GM18951 (cell line): ENCODE results near the gene LEMD1.

Experiments used
- POLR2A ChIP-seq: IDR thresholded peaks from 4 replicates; pipeline ENCODE4 v1.6.1; 2011; ENCODE audit warnings: mild to moderate bottlenecking; ENCODE audit not compliant: insufficient read length, insufficient read depth; ENCODE audit errors: extremely low read depth
- in situ Hi-C: fragments of 300-500 bp; cut with MboI; formaldehyde crosslinking; loops from one replicate; pipeline ENCODE4 v1.12.0; 2022; ENCODE audit warnings: low sequenced_read_pairs, mixed read lengths, inconsistent platforms; ENCODE audit not compliant: unreplicated experiment

The LEMD1 gene

DNA sequence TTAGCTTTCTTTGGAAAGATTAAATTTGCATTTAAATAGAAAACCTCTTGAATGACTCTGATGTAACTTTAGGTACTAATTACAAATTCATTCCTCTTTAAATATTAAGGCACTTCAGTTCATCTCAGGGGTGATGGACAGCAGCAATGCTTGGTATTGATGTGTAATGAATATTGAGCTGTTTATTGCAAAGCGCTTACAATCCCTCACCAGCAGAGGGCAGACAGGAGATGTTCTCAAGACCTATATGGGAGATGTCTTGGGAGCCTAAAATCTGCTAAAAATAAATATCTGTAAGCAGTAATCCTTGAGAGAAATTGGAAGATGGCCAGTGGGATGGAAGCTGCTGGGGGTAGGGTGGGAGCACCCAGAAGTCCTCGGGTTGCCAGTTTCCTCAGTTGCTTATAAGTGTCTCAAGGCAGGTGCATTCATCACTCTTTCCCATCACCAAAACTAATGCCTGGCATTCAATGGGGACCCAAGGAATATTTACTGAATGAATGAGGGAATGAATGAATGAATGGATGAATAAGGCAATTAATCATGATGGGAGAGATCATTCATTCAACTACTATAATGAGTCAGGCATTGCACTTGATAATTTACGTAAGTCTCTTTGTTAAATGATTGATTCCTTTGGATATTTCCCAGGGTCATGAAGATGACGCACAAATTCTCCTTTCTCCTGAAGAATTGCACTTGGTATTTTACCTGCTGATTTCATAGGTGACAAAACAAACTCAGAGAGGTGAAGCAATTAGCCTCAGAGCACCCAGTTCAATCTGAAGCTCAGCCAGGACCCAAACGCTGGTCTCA, 67.4 kb downstream of the LEMD1 start:
- no peak for TF ChIP-seq POLR2A
- in situ Hi-C loops: no loop called here

DNA sequence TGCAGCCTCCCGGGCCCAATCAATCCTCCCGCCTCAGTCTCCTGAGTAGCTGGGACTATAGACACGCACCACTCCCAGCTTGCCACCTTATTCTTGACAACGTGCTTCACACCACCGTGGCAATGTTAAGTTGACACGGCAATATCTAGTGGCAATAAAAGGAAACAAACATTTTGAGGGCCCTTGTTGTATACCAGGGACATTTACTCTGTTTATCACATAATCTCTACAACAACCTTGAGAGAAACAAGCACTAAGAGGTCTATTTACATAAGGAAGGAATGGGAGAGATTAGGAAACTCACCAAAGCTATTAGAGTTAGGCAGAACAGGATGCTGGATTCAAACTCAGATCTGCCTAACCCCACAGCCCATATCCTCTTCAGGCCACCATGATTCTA, 68.2 kb downstream of the LEMD1 start:
- TF ChIP-seq POLR2A: no peak
- in situ Hi-C loops: no loop called here

DNA sequence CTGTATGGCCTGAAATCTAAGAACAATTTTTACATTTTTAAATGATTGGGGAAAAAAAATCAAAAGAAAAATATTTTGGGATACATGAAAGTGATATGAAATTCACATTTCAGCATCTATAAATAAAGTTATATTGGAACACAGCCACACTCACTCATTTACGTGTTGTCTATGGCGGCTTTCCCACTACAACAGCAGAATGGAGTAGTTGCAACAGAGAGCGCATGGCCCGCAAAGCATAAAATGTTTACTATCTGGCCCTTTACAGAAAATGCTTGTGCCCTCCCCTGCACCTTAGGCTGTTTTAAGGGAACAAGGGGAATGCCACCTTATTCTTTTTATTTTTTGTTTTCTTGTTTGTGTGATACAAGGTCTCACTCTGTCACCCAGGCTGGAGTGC, 68.7 kb downstream of the LEMD1 start:
- TF ChIP-seq POLR2A: no peak
- in situ Hi-C loops: no loop called here

DNA sequence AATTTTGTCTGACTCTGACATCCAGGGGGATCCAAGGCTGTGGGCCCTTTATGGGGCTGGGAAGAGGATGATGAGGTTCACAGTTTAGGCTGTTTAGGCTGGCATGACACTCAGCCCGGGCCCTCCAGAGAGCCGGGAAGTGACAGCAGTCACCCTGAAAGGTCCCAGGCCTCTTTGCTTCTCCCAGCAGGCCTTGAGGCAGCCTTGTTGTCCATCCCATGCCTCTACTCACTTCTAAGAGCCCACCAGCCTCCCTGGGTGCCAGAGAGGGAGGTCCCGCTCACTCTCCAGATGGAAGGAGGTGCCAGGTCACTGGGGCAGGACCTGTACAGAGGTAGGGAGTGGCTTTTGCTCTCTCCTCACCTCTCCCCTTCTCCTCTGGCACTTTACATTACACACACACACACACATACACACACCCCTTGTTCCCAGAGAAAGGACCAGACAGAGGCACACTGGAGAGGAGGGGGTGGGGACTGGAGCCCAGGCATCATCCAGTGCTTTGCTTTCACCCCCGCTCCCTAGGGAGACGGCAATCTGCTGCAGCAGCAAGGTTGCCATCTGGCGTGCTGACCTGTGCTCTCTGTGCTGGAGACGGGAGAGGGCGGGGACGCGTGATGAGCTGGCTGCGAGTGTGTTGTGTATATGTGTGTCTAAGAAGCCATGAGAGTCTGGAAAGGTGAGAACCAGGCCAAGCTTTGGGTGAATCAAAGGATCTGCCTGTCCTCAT, 69.7 kb downstream of the LEMD1 start:
- in situ Hi-C loops: no loop called here
- no peak for TF ChIP-seq POLR2A

DNA sequence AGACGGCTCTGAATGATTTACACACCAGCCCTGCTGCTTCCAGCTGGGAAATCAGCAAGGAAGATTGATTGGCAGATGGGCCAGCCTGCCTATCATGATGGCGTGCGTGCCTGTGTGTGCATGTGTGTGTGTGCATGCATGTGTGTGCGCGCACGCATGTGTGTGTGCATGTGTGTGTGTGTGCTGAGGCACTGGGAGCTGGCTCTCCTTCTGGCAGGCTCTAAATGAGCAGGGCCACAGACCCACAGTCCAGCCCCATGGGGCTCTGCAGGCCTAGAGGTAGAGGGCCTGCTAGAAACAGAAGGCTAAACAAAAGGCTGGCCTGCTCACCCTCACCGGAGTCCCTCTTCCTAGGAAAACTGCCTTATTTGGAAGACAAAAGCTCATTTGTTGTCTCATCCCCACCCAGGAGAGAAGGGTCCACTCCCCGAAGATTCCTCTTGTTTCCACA, 71.1 kb downstream of the LEMD1 start:
- TF ChIP-seq POLR2A: no peak
- in situ Hi-C loops: no loop called here

DNA sequence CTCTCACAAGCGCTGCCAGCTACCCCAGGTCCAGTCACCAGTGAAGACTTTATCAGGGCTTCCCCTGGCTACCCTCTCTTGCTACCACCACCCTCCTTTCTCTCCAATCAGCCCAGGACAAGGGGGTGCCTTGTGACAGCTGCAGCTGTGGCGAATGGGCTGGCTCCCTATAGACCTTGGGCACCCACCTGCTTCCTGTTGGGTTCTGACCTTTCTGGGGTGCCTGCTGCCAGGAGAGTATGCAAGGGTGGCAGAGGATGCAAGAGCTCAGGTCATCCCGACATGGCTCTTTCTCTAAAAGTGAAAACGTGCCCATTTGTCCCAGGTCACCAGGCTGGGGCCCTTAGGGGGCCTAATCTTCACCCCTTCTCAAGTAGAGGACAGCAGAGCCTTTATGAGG, 71.7 kb downstream of the LEMD1 start:
- TF ChIP-seq POLR2A: no peak
- in situ Hi-C loops: no loop called here

DNA sequence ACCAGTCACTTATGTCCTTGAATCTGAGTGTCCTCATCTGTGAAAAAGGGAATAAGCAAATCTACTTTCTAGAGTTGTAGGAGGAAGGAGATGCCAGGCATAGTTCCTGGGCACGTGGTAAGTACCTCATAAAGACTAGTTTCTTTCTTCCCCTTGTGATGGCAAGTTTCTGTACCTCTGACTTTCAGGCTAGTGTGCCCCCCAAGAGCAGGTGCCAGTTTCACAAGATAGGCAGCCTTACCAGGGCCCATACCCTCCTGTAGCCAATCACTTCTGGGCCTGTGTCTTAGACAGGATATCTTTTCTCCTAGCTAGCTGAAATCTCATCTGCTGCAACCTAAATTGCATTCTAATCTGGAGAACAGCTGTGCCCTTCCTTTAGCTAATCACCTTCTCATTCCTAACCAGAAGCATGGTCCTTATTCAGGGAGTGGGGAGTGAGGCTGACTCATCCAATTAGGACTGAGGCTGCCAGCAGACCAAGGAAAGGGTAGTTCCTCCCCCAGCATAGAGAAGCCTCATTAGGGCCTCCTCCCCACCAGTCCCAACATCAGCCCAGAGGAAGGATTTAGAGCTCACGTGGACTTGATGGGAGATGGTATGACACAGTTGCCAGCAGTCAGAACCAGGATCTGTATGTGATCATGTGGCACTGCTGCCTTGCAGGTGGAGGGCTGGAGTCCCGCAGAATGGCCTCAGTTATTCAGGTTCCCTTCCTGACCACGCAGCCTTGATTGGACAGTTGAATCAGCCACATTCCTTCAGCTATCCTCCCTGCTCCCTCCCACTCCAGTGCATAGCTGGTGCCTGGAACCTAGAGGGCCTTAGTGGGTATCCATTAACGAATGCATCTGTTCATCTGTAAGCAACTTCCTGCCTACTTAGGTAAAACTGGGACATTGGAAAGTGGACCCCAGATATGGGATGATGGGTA, 73.0 kb downstream of the LEMD1 start:
- TF ChIP-seq POLR2A: no peak
- in situ Hi-C loops: no loop called here

DNA sequence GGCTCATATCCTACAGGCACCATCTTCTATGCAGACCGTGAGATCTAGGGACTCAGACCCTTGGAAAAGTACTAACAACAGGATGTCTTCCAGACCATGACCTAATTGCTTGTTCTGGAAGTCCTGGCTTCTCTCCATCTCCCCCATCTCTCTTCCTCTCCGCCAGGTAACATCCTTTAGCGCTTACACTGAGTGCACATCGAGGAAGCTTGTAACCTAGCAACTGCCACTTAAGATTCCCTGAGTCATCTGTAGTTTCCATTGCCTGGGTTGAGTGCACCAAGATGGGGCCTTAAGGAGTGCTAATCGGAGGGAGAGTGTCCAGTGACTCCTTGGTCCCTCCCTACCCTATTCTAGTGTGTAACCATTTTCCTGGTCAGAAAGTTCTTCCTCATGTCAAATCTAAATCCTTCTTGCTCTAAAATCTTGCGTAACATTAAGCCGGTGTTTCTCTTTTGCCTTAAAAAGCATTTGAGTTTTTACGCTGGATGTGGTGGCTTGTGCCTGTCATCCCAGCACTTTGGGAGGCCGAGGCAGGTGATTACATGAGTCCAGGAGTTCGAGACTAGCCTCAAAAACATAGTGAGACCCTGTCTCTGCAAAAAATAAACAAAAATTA, 74.8 kb downstream of the LEMD1 start:
- no peak for TF ChIP-seq POLR2A
- in situ Hi-C loops: no loop called here

DNA sequence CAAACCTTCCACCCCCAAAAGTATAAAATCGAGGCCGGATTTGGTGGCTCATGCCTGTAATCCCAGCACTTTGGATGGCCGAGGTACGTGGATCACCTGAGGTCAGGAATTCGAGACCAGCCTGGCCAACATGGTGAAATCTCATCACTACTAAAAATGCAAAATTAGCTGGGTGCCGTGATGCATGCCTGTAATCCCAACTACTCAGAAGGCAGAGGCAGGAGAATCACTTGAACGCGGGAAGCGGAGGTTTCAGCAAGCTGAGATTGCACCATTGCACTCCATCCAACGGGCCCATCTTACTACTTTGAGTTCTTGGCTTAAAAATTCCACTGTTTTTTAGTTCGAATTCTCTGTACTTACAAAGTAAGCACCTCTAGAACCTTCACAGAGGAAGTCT, 76.1 kb downstream of the LEMD1 start:
- in situ Hi-C loops: no loop called here
- TF ChIP-seq POLR2A: no peak

DNA sequence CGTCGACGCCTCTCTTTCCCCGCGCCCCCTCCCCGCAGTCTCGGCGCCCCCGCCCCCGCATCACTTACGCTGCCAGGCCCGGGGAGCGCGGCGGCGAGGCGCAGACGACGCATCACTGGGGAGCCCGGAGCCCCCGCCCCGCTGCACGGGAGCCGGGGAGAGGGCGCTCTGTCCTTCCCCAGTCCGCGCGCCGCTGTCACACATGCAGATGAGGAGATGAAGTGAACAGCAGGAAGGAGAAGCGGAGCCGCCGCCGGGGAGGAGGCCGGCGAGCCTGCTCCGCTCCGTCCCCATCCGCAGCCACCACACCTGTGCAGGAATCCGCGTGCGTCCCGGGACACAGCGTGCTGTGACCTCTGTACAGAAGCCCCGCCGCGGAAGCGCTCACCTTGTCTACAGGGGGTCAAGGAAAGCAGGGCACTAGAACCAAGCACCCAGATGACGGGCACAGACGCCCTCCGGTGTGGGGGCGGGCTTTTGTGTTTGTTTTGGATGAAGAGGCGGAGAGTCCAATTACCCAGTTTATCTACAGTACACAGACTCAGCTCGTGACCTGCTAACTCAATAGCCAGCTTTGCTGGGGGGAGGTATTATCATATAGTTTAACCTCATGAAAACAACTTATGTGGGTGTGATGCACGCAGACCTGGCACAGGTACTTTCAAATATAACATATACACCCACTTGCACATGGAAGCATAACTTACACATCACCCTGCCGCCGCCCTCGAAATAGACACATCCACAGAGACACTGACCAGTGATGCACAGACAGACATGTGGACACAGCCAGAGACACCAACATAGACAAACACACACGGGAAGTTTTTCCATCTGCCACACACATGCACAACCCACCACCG, 77.6 kb downstream of the LEMD1 start:
- no peak for TF ChIP-seq POLR2A
- in situ Hi-C loops: no loop called here

DNA sequence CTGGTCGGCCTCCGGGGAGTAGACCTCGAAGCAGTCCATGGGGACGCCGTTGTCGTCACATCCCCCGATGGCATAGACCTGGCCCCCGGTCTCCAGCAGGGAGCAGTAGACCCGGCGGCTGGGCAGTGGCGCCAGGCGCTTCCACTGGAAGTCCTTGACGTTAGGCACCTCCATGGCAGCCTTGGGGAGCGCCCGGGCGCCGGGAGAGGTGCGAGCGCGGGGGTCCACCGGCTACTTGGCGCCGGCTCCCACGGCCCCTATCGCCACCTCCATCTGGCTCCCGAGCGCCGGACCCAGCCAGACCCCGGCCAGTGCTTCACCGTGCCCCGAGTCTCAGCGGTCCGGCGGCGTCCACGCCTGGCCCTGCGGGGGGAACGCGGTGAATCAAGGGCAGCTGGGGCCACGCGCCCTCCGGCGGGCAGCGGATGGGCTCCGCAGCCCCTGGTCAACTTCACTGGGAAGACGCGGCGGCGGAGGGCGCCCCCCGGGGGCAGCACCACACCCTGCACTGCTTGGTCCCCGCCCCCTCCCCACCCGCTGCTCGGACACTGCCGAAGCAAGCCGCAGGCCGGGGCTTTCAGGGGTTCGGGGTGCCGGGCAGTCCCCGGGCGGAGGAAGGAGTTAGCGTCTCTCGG, 78.3 kb downstream of the LEMD1 start:
- in situ Hi-C loops: no loop called here
- no peak for TF ChIP-seq POLR2A
